Right lobe of liver (tissue), 6 donors: ENCODE results near the gene CHMP6. TPM values are rescaled to one million over a fixed set of nuclear protein-coding genes. Genes with fewer than 3 reads are reported as not detected.

Source experiments
- ATAC-seq, 4 donors: fragments of 200-7000 bp; cut with Tn5 transposase; one replicate each; pipeline ENCODE4 v1.9.1; 2020; ENCODE audit warnings: mild to moderate bottlenecking in 4 of 4, moderate library complexity in 4 of 4
- DNase-seq, 3 donors: peaks; one replicate each; pipeline ENCODE4 v3.0.0-alpha.2; 2020
- H3K27ac ChIP-seq, 3 donors: fragments of 200-600 bp; one replicate each; pipeline ENCODE4 v1.8.0; 2022
- H3K27me3 ChIP-seq, 2 donors: fragments of 200-600 bp; one replicate each; pipeline ENCODE4 v1.8.0; 2022
- H3K36me3 ChIP-seq, 4 donors: fragments of 200-600 bp; sonication (generic) in 1 of 4; one replicate each; pipeline versions ENCODE4 v1.5.1 to v1.8.0; 2017 to 2022; ENCODE audit warnings: control low read depth in 1 of 4
- H3K4me1 ChIP-seq, 4 donors: fragments of 200-600 bp; sonication (generic) in 1 of 4; one replicate each; pipeline versions ENCODE4 v1.5.1 to v1.8.0; 2017 to 2022; ENCODE audit warnings: control low read depth in 1 of 4
- H3K4me3 ChIP-seq, 3 donors: fragments of 200-600 bp; one replicate each; pipeline ENCODE4 v1.8.0; 2022
- H3K9me3 ChIP-seq, 4 donors: fragments of 200-600 bp; sonication (generic) in 1 of 4; one replicate each; pipeline versions ENCODE4 v1.5.1 to v1.8.0; 2017 to 2022; ENCODE audit warnings: control low read depth in 1 of 4
- POLR2A ChIP-seq: fragments of 450-650 bp; IDR thresholded peaks from one replicate; pipeline ENCODE4 v1.6.1; 2017; ENCODE audit warnings: antibody characterized with exemption, mild to moderate bottlenecking
- whole genome bisulfite sequencing: methylation state at CpG from one replicate; pipeline ENCODE4 v1.1.6; 2018; ENCODE audit warnings: low coverage, low lambda C conversion rate; ENCODE audit not compliant: insufficient coverage; ENCODE audit errors: missing lambda C conversion rate; 5-methylcytosine and 5-hydroxymethylcytosine counted together
- intact Hi-C, 2 donors: fragments of 100-400 bp; cut with DNase I; formaldehyde crosslinking; loops; one replicate each; pipeline versions ENCODE4 v1.11.2 to v1.14.1; 2022
- total RNA-seq, 6 experiments: library from RNA; depleted of rRNA in 2 of 6; stranded (reverse); fragments of >200 nt in 2 of 6; fragmentation: NEBNext Ultra II Directional in 3 of 6; extraction: Animal tissue kit (Norgen Biotek cat#: 25700) in 3 of 6; gene quantifications; one replicate each; pipeline versions ENCODE4 v1.1.0 to v1.2.4, GENCODE V29; 2016 to 2023
- TF ChIP-seq, protein P1 (sequence below), 4 donors: fragments of 200-600 bp in 3 of 4; fragments of 450-650 bp in 1 of 4; IDR thresholded peaks; one replicate each; pipeline versions ENCODE4 v1.5.1 to v1.8.0; 2016 to 2022; ENCODE audit warnings: antibody characterized with exemption in 4 of 4, mild to moderate bottlenecking in 2 of 4
- donor health status: DM: no; HTN: yes; CAD: no.
- donor health status: DM: no; HTN: no; CAD: no.
- donor health status: DM: no; HTN: no; CAD: no.
- donor health status: DM: no; HTN: yes; CAD: no.
- donor health status: DM: no; HTN: yes; CAD: no.

Gene CHMP6
- total RNA-seq, 6 experiments from 2014 or later = 13.4 to 27.8 (median 15.6) TPM

- intact Hi-C loops = loop anchor here (5.0 to 10.0 kb wide), 3 partner anchors 73 to 223 kb away; no protein-coding TSS in a partner anchor
- H3K36me3 ChIP-seq = no peaks in the 10 kb centered on the region
- no peak for DNase-seq
- no peak for ATAC-seq
- 81% methylated on average over 17 of the region's 19 CpGs for WGBS
- H3K27ac ChIP-seq = no peak overlapping the region
- H3K4me3 ChIP-seq = no peak overlapping the region
- H3K4me1 ChIP-seq = peaks cover 0 to 18% (median 6%) of the 10 kb centered on the region in 4 donors
- no peaks in the 10 kb centered on the region for H3K27me3 ChIP-seq
- no peaks in the 10 kb centered on the region for H3K9me3 ChIP-seq
- no peak for TF ChIP-seq POLR2A
- TF ChIP-seq, protein P1, sequence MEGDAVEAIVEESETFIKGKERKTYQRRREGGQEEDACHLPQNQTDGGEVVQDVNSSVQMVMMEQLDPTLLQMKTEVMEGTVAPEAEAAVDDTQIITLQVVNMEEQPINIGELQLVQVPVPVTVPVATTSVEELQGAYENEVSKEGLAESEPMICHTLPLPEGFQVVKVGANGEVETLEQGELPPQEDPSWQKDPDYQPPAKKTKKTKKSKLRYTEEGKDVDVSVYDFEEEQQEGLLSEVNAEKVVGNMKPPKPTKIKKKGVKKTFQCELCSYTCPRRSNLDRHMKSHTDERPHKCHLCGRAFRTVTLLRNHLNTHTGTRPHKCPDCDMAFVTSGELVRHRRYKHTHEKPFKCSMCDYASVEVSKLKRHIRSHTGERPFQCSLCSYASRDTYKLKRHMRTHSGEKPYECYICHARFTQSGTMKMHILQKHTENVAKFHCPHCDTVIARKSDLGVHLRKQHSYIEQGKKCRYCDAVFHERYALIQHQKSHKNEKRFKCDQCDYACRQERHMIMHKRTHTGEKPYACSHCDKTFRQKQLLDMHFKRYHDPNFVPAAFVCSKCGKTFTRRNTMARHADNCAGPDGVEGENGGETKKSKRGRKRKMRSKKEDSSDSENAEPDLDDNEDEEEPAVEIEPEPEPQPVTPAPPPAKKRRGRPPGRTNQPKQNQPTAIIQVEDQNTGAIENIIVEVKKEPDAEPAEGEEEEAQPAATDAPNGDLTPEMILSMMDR (IDR thresholded peaks at IDR 0.05) = no peak
Measured at GRCh38 chr17:81021531-81022343, 30.1 kb downstream of the CHMP6 start.

DNA sequence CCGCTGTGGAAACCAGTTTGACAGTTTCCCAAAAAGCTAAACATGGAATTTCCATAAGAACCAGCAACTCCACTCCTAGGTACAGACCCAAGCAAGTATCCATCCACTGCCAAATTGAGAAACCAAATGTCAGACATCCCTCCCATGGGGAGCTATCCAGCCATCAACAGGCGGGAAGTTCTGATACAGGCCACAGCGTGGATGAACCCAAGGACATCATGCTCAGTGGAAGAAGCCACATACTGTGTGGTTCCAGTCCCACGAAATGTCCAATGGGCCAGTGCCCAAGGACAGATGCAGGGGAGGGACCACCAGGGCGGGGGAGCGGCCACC is 30.7 kb downstream of the CHMP6 start:
- H3K4me3 ChIP-seq = no peak overlapping the region
- no peaks in the 10 kb centered on the region for H3K27me3 ChIP-seq
- no peak for TF ChIP-seq POLR2A
- no peaks in the 10 kb centered on the region for H3K9me3 ChIP-seq
- DNase-seq = no peak
- intact Hi-C loops = loop anchor here (5.0 to 10.0 kb wide), 3 partner anchors 72 to 222 kb away; no protein-coding TSS in a partner anchor
- H3K27ac ChIP-seq = no peak overlapping the region
- H3K36me3 ChIP-seq = no peaks in the 10 kb centered on the region
- WGBS = 82% methylated on average over 4 of the region's 6 CpGs
- no peak for ATAC-seq
- peaks cover 0 to 18% (median 6%) of the 10 kb centered on the region in 4 donors for H3K4me1 ChIP-seq

DNA sequence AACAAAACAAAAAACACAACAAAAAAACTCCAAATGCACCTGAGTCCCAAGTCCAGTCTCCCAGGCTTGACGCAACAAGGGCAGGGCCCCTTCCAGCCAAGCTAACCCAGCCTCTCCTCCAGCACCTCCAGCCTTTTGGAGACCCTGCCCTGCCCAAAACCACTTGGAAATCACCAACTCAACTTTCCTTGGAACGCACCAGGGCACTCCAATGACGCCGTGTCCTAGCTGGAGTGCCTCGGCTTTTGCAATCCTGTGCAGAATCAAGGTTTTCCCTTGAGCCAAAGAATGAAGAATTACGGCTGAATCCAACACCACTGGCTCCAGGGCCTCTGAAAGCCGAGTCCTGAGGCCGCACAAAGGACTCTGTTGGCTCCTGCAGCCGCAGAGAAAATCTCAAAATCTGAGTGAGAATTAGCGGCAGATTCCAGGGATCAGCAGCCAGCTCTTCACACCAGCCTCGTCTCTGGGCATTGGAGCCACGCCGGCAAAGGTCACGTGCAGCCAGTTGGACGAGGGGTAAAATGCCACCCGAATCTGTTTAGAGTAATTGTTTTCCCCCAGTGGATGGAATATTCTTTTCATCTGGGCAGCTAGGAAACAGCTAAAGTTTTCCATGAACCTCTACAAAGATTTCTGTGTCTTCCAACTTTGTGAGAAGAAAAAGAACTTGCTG is 33.6 kb downstream of the CHMP6 start:
- WGBS = 60% methylated on average over 11 of the region's 16 CpGs
- intact Hi-C loops = loop anchor here (10.0 kb wide), 2 partner anchors 70 to 220 kb away; no protein-coding TSS in a partner anchor
- ATAC-seq = peak in 3 of 4 donors; percentile 9 to 26 (median 23)
- TF ChIP-seq, protein P1 (IDR thresholded peaks at IDR 0.05) = no peak
- TF ChIP-seq POLR2A = no peak
- Histone ChIP-seq H3K36me3 (no peaks in the 10 kb centered on the region), H3K4me1 (peaks cover 0 to 18% (median 6%) of the 10 kb centered on the region in 4 donors), H3K27ac (no peak overlapping the region), H3K27me3 (no peaks in the 10 kb centered on the region), H3K4me3 (no peak overlapping the region), H3K9me3 (no peaks in the 10 kb centered on the region)
- peak in 2 of 3 donors; percentile 48 to 52 for DNase-seq

- intact Hi-C loops = loop anchor here (10.0 kb wide), 2 partner anchors 69 to 219 kb away; no protein-coding TSS in a partner anchor
- peak in 2 of 3 donors; percentile 40 to 44 for DNase-seq
Measured at GRCh38 chr17:81025741-81026129, 34.1 kb downstream of the CHMP6 start.

More at GRCh38 chr17:81025741-81026129, 34.1 kb downstream of the CHMP6 start:
- WGBS = 80% methylated on average over 4 of the region's 22 CpGs
- no peak for ATAC-seq
- no peaks in the 10 kb centered on the region for H3K27me3 ChIP-seq
- TF ChIP-seq POLR2A = no peak
- TF ChIP-seq, protein P1 (IDR thresholded peaks at IDR 0.05) = no peak
- no peak overlapping the region for H3K4me3 ChIP-seq
- no peaks in the 10 kb centered on the region for H3K36me3 ChIP-seq
- peaks cover 0 to 21% (median 7%) of the 10 kb centered on the region in 4 donors for H3K4me1 ChIP-seq
- H3K9me3 ChIP-seq = no peaks in the 10 kb centered on the region
- no peak overlapping the region for H3K27ac ChIP-seq
